Measurements from ENCODE around the gene INAFM1. TPM values are rescaled to one million over a fixed set of nuclear protein-coding genes. Genes with fewer than 3 reads are reported as not detected.

Gene INAFM1
- total and polyA plus RNA-seq, 9 of the 15 experiments (the other 6 are each of a cell fraction or from before 2014, with no cell fraction given): 0.71 to 30.9 (median 3.1) TPM

DNA sequence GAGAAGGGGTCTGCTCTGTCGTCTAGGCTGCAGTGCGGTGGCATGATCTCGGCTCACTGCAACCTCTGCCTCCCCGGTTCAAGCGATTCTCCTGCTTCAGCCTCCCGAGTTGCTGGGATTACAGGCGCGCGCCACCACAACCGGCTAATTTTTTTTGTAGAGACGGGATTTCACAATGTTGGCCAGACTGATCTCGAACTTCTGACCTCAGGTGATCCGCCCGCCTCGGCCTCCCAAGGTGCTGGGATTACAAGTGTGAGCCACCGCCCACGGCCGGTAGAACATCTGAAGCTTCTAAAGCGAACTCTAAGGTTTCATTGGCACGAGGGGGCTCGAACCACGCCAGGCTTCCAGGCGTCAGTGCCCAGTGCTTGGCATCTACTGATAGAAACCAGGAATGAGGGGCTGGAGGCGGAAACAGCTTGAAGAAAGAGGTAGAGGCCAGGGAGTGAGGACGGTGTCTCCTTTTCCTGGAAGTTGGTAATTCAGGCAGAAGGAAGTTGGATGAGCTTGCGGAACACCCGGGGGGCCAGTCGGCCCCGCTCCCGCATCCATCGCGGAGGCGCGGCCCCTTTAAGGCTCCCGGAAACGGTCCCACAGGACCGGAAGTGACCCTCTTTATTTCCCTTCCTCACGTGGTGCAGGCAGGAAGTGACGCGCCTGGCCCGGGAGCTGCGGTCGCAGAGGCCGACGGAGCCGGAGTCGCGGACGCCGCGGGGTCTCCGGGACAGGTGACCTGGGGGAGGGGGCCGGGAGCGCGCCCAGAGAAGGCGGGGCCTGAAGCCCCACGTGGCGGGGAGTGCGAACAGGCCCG, 18.6 kb upstream of the INAFM1 start, which contains the start of gene CCDC9 (continued):
- TF ChIP-seq, protein P1, sequence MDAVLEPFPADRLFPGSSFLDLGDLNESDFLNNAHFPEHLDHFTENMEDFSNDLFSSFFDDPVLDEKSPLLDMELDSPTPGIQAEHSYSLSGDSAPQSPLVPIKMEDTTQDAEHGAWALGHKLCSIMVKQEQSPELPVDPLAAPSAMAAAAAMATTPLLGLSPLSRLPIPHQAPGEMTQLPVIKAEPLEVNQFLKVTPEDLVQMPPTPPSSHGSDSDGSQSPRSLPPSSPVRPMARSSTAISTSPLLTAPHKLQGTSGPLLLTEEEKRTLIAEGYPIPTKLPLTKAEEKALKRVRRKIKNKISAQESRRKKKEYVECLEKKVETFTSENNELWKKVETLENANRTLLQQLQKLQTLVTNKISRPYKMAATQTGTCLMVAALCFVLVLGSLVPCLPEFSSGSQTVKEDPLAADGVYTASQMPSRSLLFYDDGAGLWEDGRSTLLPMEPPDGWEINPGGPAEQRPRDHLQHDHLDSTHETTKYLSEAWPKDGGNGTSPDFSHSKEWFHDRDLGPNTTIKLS (IDR thresholded peaks at IDR 0.05; ENCODE audit: borderline replicate concordance, low read depth): peak; percentile 45; the same call in 1 of the 2 replicates
- TF ChIP-seq SREBF1 (IDR thresholded peaks at IDR 0.05; ENCODE audit: borderline replicate concordance, low read depth, low read length): peak; percentile 48; the same call in 1 of the 2 replicates
- TF ChIP-seq MAZ (CRISPR knock-in tag; conservative IDR thresholded peaks at IDR 0.05 in 1 of 2, IDR thresholded peaks at IDR 0.05 in 1 of 2): peak; percentile 68 to 84
- peak; percentile 76 for TF ChIP-seq TAF1 (IDR thresholded peaks at IDR 0.05; ENCODE audit: control insufficient read depth, extremely low read depth, insufficient read depth, low read length, severe bottlenecking)
- peak; percentile 39 for TF ChIP-seq NEUROD1 (IDR thresholded peaks at IDR 0.05; ENCODE audit: borderline replicate concordance, low read depth, low read length, partially characterized antibody)
- TF ChIP-seq, protein P2, sequence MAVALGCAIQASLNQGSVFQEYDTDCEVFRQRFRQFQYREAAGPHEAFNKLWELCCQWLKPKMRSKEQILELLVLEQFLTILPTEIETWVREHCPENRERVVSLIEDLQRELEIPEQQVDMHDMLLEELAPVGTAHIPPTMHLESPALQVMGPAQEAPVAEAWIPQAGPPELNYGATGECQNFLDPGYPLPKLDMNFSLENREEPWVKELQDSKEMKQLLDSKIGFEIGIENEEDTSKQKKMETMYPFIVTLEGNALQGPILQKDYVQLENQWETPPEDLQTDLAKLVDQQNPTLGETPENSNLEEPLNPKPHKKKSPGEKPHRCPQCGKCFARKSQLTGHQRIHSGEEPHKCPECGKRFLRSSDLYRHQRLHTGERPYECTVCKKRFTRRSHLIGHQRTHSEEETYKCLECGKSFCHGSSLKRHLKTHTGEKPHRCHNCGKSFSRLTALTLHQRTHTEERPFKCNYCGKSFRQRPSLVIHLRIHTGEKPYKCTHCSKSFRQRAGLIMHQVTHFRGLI (CRISPR knock-in tag; IDR thresholded peaks at IDR 0.05): no peak
- peak; percentile 19; the same call in 1 of the 2 replicates for TF ChIP-seq GTF2F1 (IDR thresholded peaks at IDR 0.05; ENCODE audit: low read depth, low read length)
- TF ChIP-seq SIN3A (IDR thresholded peaks at IDR 0.05; ENCODE audit: borderline replicate concordance in 2 of 2, control insufficient read depth in 1 of 2, low read depth in 2 of 2, low read length in 2 of 2): peak; percentile 28 to 67; a peak in 1 of 4 replicates
- peak; percentile 76 for TF ChIP-seq MTA1 (IDR thresholded peaks at IDR 0.05; ENCODE audit: borderline replicate concordance)
- no peak for TF ChIP-seq SMAD1 (IDR thresholded peaks at IDR 0.05; ENCODE audit: low read depth, low read length, partially characterized antibody)
- peak; percentile 60; the same call in 1 of the 2 replicates for TF ChIP-seq SMAD4 (CRISPR knock-in tag; conservative IDR thresholded peaks at IDR 0.05)
- 0 out of 2 replicates have a peak, but pooled peaks have one; percentile 32 for TF ChIP-seq MEF2D (tag; conservative IDR thresholded peaks at IDR 0.05; ENCODE audit: low read depth)
- TF ChIP-seq, protein P3, sequence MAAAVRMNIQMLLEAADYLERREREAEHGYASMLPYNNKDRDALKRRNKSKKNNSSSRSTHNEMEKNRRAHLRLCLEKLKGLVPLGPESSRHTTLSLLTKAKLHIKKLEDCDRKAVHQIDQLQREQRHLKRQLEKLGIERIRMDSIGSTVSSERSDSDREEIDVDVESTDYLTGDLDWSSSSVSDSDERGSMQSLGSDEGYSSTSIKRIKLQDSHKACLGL (CRISPR knock-in tag; IDR thresholded peaks at IDR 0.05; ENCODE audit: borderline replicate concordance, poor library complexity, severe bottlenecking): peak; percentile 51
- peak; percentile 93 for TF ChIP-seq ETV1 (tag; conservative IDR thresholded peaks at IDR 0.05; ENCODE audit: low read depth)
- peak; percentile 92 for TF ChIP-seq MYC (IDR thresholded peaks at IDR 0.05; ENCODE audit: low read depth, low read length)
- TF ChIP-seq MYC (CRISPR knock-in tag; IDR thresholded peaks at IDR 0.05; ENCODE audit: borderline replicate concordance, low read depth): no peak
- TF ChIP-seq TBL1XR1 (IDR thresholded peaks at IDR 0.05; ENCODE audit: low read length in 2 of 2): peak in 1 of 2 experiments; percentile 37; a peak in 1 of 4 replicates
- TF ChIP-seq CEBPB (tag; IDR thresholded peaks at IDR 0.05): peak; percentile 94
- TF ChIP-seq, protein P4, sequence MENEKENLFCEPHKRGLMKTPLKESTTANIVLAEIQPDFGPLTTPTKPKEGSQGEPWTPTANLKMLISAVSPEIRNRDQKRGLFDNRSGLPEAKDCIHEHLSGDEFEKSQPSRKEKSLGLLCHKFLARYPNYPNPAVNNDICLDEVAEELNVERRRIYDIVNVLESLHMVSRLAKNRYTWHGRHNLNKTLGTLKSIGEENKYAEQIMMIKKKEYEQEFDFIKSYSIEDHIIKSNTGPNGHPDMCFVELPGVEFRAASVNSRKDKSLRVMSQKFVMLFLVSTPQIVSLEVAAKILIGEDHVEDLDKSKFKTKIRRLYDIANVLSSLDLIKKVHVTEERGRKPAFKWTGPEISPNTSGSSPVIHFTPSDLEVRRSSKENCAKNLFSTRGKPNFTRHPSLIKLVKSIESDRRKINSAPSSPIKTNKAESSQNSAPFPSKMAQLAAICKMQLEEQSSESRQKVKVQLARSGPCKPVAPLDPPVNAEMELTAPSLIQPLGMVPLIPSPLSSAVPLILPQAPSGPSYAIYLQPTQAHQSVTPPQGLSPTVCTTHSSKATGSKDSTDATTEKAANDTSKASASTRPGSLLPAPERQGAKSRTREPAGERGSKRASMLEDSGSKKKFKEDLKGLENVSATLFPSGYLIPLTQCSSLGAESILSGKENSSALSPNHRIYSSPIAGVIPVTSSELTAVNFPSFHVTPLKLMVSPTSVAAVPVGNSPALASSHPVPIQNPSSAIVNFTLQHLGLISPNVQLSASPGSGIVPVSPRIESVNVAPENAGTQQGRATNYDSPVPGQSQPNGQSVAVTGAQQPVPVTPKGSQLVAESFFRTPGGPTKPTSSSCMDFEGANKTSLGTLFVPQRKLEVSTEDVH (IDR thresholded peaks at IDR 0.05; ENCODE audit: low read depth, partially characterized antibody): peak; percentile 83

All from K562 (cell line).